Neural cell (in vitro differentiated cells): ENCODE data around the gene PCNX1.

Experiments
- EZH2 ChIP-seq: fragments of 200-600, 300-800 bp; shearing (Covaris generic), sonication (generic); IDR thresholded peaks from 2 replicates; pipeline ENCODE4 v1.6.1; 2014; ENCODE audit warnings: antibody characterized with exemption, low read length, borderline replicate concordance, mild to moderate bottlenecking; ENCODE audit not compliant: insufficient read depth, poor library complexity, severe bottlenecking
- POLR2AphosphoS5 ChIP-seq: IDR thresholded peaks from 2 replicates; pipeline ENCODE4 v1.6.1; 2012
- TF ChIP-seq, protein P1 (sequence below): fragments of 450-650 bp; IDR thresholded peaks from 2 replicates; pipeline ENCODE4 v1.5.1; 2014; ENCODE audit warnings: antibody characterized with exemption, mild to moderate bottlenecking, moderate library complexity; ENCODE audit not compliant: poor library complexity, severe bottlenecking

DNA sequence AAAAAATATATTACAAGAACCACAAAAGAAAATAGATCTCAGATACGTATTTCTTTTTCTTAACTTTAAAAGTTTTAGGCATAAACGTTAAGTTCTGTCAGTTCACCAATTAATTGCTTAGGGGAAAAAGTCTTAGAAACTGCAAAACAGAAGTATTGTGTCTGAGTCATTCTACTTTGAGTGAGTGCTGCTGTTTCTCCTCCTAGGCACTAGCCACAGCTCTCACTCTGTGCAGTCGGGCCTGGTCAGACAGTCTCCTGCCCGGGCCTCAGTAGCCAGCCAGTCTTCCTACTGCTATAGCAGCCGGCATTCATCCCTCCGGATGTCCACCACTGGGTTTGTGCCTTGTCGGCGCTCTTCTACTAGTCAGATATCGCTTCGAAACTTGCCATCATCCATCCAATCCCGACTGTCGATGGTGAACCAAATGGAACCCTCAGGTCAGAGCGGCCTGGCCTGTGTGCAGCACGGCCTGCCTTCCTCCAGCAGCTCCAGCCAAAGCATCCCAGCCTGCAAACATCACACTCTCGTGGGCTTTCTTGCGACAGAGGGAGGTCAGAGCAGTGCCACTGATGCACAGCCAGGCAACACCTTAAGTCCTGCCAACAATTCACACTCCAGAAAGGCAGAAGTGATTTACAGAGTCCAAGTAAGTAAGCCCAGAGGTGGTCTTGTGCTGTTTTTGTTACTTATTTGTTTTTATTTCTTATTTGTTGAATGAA is 201.3 kb downstream of the PCNX1 start:
- TF ChIP-seq, protein P1, sequence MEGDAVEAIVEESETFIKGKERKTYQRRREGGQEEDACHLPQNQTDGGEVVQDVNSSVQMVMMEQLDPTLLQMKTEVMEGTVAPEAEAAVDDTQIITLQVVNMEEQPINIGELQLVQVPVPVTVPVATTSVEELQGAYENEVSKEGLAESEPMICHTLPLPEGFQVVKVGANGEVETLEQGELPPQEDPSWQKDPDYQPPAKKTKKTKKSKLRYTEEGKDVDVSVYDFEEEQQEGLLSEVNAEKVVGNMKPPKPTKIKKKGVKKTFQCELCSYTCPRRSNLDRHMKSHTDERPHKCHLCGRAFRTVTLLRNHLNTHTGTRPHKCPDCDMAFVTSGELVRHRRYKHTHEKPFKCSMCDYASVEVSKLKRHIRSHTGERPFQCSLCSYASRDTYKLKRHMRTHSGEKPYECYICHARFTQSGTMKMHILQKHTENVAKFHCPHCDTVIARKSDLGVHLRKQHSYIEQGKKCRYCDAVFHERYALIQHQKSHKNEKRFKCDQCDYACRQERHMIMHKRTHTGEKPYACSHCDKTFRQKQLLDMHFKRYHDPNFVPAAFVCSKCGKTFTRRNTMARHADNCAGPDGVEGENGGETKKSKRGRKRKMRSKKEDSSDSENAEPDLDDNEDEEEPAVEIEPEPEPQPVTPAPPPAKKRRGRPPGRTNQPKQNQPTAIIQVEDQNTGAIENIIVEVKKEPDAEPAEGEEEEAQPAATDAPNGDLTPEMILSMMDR, result no peak
- TF ChIP-seq POLR2AphosphoS5, result no peak
- TF ChIP-seq EZH2, result no peak
